HepG2 (cell line): ENCODE data around the gene SNX21. TPM values are rescaled to one million over a fixed set of nuclear protein-coding genes. Genes with fewer than 3 reads are reported as not detected.

Experiments
- ADNP ChIP-seq: sonication (generic); formaldehyde crosslinking; IDR thresholded peaks from 2 replicates; pipeline ENCODE4 v1.4.0; 2020; ENCODE audit warnings: missing genetic modification reagents
- BHLHE40 ChIP-seq: IDR thresholded peaks from 2 replicates; pipeline ENCODE4 v1.6.1; 2011; ENCODE audit warnings: low read length, improper control_type of control experiment
- CBX1 ChIP-seq: IDR thresholded peaks from one replicate; pipeline ENCODE4 v1.6.1; 2016; ENCODE audit warnings: antibody characterized with exemption, low read depth
- GABPB1 ChIP-seq: IDR thresholded peaks from 2 replicates; pipeline ENCODE4 v1.6.1; 2016; ENCODE audit warnings: mild to moderate bottlenecking, missing genetic modification reagents, moderate library complexity, missing compliant biosample characterization
- HNRNPL ChIP-seq: fragments of 200-400 bp; formaldehyde crosslinking; IDR thresholded peaks from 2 replicates; pipeline ENCODE4 v1.6.1; 2017; ENCODE audit warnings: mild to moderate bottlenecking, low read depth, low read length
- KDM5A ChIP-seq: fragments of 200-600 bp; sonication (generic); IDR thresholded peaks from 2 replicates; pipeline ENCODE4 v1.7.0; 2018; ENCODE audit warnings: antibody characterized with exemption, mild to moderate bottlenecking, low read length, borderline replicate concordance
- MED13 ChIP-seq: sonication (generic); formaldehyde crosslinking; IDR thresholded peaks from 2 replicates; pipeline ENCODE4 v1.5.0; 2020; ENCODE audit warnings: missing genetic modification reagents
- NCOA1 ChIP-seq: sonication (generic); formaldehyde crosslinking; IDR thresholded peaks from 2 replicates; pipeline ENCODE4 v1.9.0; 2021; ENCODE audit warnings: missing genetic modification reagents
- SAP130 ChIP-seq: IDR thresholded peaks from 2 replicates; pipeline ENCODE4 v1.6.1; 2016; ENCODE audit warnings: low read depth
- SMAD1 ChIP-seq: sonication (generic); formaldehyde crosslinking; IDR thresholded peaks from 2 replicates; pipeline ENCODE4 v1.4.0; 2020; ENCODE audit warnings: missing genetic modification reagents, low read depth, mild to moderate bottlenecking, borderline replicate concordance
- TAF1 ChIP-seq: sonication (generic); formaldehyde crosslinking; IDR thresholded peaks from 2 replicates; pipeline ENCODE4 v1.4.0; 2020; ENCODE audit warnings: missing genetic modification reagents
- THYN1 ChIP-seq: sonication (generic); formaldehyde crosslinking; IDR thresholded peaks from 2 replicates; pipeline ENCODE4 v1.8.1; 2023; ENCODE audit warnings: low read depth, mild to moderate bottlenecking, moderate library complexity, missing genetic modification reagents, borderline replicate concordance
- TOE1 ChIP-seq: sonication (generic); formaldehyde crosslinking; IDR thresholded peaks from 2 replicates; pipeline ENCODE4 v1.4.0; 2020; ENCODE audit warnings: mild to moderate bottlenecking, missing genetic modification reagents
- TOPORS ChIP-seq: sonication (generic); formaldehyde crosslinking; IDR thresholded peaks from 2 replicates; pipeline ENCODE4 v1.8.0; 2023; ENCODE audit warnings: mild to moderate bottlenecking, missing genetic modification reagents
- TSC22D2 ChIP-seq: sonication (generic); formaldehyde crosslinking; IDR thresholded peaks from 2 replicates; pipeline ENCODE4 v1.5.1; 2020; ENCODE audit warnings: missing genetic modification reagents, mild to moderate bottlenecking, borderline replicate concordance
- ZBTB3 ChIP-seq: sonication (generic); formaldehyde crosslinking; IDR thresholded peaks from 2 replicates; pipeline ENCODE4 v1.4.0; 2020; ENCODE audit warnings: low read depth, mild to moderate bottlenecking, moderate library complexity, missing genetic modification reagents, borderline replicate concordance
- ZNF12 ChIP-seq: sonication (generic); formaldehyde crosslinking; IDR thresholded peaks from 2 replicates; pipeline ENCODE4 v1.5.0; 2020; ENCODE audit warnings: missing genetic modification reagents
- ZNF17 ChIP-seq: sonication (generic); formaldehyde crosslinking; IDR thresholded peaks from 2 replicates; pipeline ENCODE4 v1.5.0; 2020; ENCODE audit warnings: mild to moderate bottlenecking, missing genetic modification reagents
- ZNF337 ChIP-seq: sonication (generic); formaldehyde crosslinking; IDR thresholded peaks from 2 replicates; pipeline ENCODE4 v1.5.1; 2020; ENCODE audit warnings: missing genetic modification reagents, low read depth, mild to moderate bottlenecking, borderline replicate concordance
- ZNF546 ChIP-seq: sonication (generic); formaldehyde crosslinking; conservative IDR thresholded peaks from 2 replicates; pipeline ENCODE4 v1.8.1; 2023; ENCODE audit warnings: mild to moderate bottlenecking, missing genetic modification reagents
- ZNF567 ChIP-seq: sonication (generic); formaldehyde crosslinking; IDR thresholded peaks from 2 replicates; pipeline ENCODE4 v1.8.1; 2023; ENCODE audit warnings: mild to moderate bottlenecking, missing genetic modification reagents, borderline replicate concordance
- ZNF569 ChIP-seq: sonication (generic); formaldehyde crosslinking; IDR thresholded peaks from 2 replicates; pipeline ENCODE4 v1.5.0; 2020; ENCODE audit warnings: mild to moderate bottlenecking, missing genetic modification reagents, moderate library complexity, borderline replicate concordance
- polyA plus RNA-seq, 8 experiments: library from polyadenylated mRNA; depleted of rRNA in 3 of 8; stranded (reverse) in 7 of 8; unstranded in 1 of 8; fragments of >200 nt; fragmentation: Illumina TruSeq in 4 of 8; extraction: Trizol in 4 of 8; gene quantifications; 2 replicates each; pipeline versions ENCODE4 v1.2.1 to v1.2.3, GENCODE V29; 2011 to 2016; ENCODE audit warnings: low read depth in 4 of 8, missing spikeins in 1 of 8, mixed read lengths in 1 of 8; ENCODE audit not compliant: insufficient read depth in 1 of 8
- total RNA-seq, 5 experiments: library from RNA; depleted of rRNA; stranded (reverse); fragments of >200 nt; fragmentation: Illumina TruSeq; extraction: Trizol; gene quantifications; 2 replicates each; pipeline ENCODE4 v1.2.3, GENCODE V29; 2016; ENCODE audit warnings: low read depth in 1 of 5
- TF ChIP-seq, protein P1 (sequence below): IDR thresholded peaks from 2 replicates; pipeline ENCODE4 v1.6.1; 2016; ENCODE audit warnings: low read depth
- TF ChIP-seq, protein P2 (sequence below), 2 experiments: IDR thresholded peaks; 2 replicates each; pipeline ENCODE4 v1.6.1; 2011 to 2012; ENCODE audit warnings: low read length in 2 of 2, borderline replicate concordance in 1 of 2, low read depth in 1 of 2, mild to moderate bottlenecking in 1 of 2, moderate library complexity in 1 of 2
- TF ChIP-seq, protein P3 (sequence below): IDR thresholded peaks from 2 replicates; pipeline ENCODE4 v1.6.1; 2016; ENCODE audit warnings: missing genetic modification reagents, missing compliant biosample characterization

The SNX21 gene
- total and polyA plus RNA-seq, 2 of the 13 experiments (the other 11 are each of a cell fraction or from before 2014, with no cell fraction given) = 7.7 to 12.8 TPM

DNA sequence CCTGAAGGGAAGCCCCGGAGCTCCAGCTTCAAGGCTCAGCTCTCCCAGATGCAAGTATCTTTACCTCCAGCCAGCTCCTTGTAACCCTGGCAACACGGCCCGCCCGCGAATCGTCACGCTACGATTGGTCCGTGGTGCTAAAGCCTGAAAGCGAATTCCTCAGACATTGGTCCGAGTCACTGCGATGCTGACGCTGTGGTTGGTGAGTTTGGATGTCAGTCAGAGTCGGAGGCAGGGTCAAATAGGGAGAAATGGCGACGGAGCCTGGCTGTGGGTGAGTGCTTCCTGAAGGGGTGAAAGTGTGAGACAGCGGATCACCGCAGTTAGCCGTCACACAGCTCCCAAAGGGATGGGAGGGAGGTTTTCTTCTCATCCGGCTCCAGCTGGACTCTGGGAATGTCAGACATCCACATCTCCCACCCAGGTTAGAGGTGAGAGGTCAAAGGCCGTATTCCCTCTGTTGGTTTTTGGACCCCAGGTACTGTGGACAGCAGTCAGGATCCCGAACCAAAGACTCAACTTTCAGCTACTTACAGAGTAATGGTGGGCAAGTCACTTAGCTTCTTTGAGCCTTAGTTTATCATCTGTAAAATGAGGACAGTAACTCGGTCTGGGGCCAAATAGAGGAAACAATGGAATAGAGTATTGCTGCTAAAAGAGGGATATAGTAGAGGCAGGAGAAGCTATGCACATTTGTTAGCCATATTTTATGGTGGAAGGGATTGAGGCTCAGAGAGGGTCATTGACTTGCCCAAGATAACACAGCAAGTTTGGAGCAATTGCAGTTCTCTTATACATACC, 47.6 kb downstream of the SNX21 start, which contains the start of gene ZSWIM1 (continued):
- TF ChIP-seq ZNF567 (CRISPR knock-in tag) (peak; percentile 98), THYN1 (CRISPR knock-in tag) (no peak), TAF1 (CRISPR knock-in tag) (peak; percentile 99), ZNF12 (0 out of 2 replicates have a peak, but pooled peaks have one; percentile 21), CBX1 (no peak), TSC22D2 (peak; percentile 42; the same call in 1 of the 2 replicates), ZNF337 (no peak), ZNF546 (CRISPR knock-in tag) (no peak), ZNF569 (CRISPR knock-in tag) (no peak), ADNP (CRISPR knock-in tag) (no peak), SAP130 (CRISPR knock-in tag) (peak; percentile 99), ZBTB3 (CRISPR knock-in tag) (peak; percentile 84; the same call in 1 of the 2 replicates), MED13 (CRISPR knock-in tag) (no peak), NCOA1 (CRISPR knock-in tag) (no peak), SMAD1 (CRISPR knock-in tag) (peak; percentile 90; the same call in 1 of the 2 replicates), GABPB1 (CRISPR knock-in tag) (peak; percentile 52; the same call in 1 of the 2 replicates), KDM5A (peak; percentile 86), TOE1 (peak; percentile 91; the same call in 1 of the 2 replicates), HNRNPL (0 out of 2 replicates have a peak, but pooled peaks have one; percentile 28), BHLHE40 (no peak), ZNF17 (CRISPR knock-in tag) (no peak), TOPORS (no peak)
- TF ChIP-seq, protein P1, sequence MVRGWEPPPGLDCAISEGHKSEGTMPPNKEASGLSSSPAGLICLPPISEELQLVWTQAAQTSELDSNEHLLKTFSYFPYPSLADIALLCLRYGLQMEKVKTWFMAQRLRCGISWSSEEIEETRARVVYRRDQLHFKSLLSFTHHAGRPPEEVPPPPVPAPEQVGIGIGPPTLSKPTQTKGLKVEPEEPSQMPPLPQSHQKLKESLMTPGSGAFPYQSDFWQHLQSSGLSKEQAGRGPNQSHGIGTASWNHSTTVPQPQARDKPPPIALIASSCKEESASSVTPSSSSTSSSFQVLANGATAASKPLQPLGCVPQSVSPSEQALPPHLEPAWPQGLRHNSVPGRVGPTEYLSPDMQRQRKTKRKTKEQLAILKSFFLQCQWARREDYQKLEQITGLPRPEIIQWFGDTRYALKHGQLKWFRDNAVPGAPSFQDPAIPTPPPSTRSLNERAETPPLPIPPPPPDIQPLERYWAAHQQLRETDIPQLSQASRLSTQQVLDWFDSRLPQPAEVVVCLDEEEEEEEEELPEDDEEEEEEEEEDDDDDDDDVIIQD (CRISPR knock-in tag) = peak; percentile 21; the same call in 1 of the 2 replicates
- TF ChIP-seq, protein P2, sequence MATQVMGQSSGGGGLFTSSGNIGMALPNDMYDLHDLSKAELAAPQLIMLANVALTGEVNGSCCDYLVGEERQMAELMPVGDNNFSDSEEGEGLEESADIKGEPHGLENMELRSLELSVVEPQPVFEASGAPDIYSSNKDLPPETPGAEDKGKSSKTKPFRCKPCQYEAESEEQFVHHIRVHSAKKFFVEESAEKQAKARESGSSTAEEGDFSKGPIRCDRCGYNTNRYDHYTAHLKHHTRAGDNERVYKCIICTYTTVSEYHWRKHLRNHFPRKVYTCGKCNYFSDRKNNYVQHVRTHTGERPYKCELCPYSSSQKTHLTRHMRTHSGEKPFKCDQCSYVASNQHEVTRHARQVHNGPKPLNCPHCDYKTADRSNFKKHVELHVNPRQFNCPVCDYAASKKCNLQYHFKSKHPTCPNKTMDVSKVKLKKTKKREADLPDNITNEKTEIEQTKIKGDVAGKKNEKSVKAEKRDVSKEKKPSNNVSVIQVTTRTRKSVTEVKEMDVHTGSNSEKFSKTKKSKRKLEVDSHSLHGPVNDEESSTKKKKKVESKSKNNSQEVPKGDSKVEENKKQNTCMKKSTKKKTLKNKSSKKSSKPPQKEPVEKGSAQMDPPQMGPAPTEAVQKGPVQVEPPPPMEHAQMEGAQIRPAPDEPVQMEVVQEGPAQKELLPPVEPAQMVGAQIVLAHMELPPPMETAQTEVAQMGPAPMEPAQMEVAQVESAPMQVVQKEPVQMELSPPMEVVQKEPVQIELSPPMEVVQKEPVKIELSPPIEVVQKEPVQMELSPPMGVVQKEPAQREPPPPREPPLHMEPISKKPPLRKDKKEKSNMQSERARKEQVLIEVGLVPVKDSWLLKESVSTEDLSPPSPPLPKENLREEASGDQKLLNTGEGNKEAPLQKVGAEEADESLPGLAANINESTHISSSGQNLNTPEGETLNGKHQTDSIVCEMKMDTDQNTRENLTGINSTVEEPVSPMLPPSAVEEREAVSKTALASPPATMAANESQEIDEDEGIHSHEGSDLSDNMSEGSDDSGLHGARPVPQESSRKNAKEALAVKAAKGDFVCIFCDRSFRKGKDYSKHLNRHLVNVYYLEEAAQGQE (IDR thresholded peaks at IDR 0.05; ENCODE audit: borderline replicate concordance in 1 of 2, low read depth in 1 of 2, low read length in 2 of 2) = peak in 1 of 2 experiments; percentile 84; a peak in 2 of 4 replicates
- TF ChIP-seq, protein P3, sequence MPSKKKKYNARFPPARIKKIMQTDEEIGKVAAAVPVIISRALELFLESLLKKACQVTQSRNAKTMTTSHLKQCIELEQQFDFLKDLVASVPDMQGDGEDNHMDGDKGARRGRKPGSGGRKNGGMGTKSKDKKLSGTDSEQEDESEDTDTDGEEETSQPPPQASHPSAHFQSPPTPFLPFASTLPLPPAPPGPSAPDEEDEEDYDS (CRISPR knock-in tag) = peak; percentile 99
